CD4-positive, alpha-beta T cell treated with Interferon alpha-2 for 1 hour (primary cell): Measurements from ENCODE around the gene PAPPA2.
A peak's percentile ranks its signal among the peaks of the same experiment; 100 is the strongest.
"Not testable (repeated sequence)": the region's sequence is repeated elsewhere in the genome, so short reads cannot be mapped to it uniquely, and the experiment has no call there.

Experiments
- DNase-seq, 2 donors: peaks; one replicate each; pipeline ENCODE4 v3.0.0-alpha.2; 2020 to 2022

Gene PAPPA2

GRCh38 chr1:176612791-176613190, 149.8 kb downstream of the PAPPA2 start:
- no peak for DNase-seq

DNA sequence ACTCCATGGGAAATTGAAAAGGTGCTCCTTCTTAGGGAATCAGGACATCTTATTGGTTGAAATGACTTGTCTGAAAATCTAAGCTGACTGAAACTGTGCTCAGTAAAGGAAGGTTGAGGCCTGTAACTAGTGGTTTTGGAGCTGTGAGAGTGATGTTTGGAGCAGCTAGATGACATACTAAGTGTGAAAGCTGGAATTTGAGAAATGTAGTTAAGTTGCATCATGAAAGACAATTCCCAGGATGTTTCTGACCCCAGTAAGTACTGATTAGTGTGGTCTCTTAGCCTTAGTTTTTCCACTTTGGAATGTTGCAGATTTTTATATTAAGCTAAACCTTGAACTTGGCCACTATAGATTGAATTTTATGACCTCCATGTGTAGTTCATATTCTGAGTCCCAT, 154.9 kb downstream of the PAPPA2 start:
- DNase-seq, result no peak

DNA sequence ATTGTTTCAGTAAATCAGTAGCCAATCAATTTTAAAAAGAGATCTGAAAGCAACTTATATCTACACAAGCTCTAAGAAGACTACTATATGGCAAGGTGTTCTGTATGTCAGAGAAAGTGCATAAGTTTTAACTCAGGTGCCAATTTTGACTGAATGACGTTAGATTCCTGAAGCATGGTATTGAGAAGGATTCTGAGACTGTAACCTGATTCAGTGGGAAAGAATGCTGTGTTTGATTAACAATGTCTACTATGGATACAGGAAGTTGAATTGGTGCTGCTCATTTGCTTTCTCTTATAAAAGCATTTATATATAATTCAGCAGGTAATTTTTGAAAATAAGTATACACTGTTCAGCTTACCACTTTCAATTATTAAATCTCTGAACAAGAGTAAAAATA, 156.3 kb downstream of the PAPPA2 start:
- DNase-seq, result no peak

DNA sequence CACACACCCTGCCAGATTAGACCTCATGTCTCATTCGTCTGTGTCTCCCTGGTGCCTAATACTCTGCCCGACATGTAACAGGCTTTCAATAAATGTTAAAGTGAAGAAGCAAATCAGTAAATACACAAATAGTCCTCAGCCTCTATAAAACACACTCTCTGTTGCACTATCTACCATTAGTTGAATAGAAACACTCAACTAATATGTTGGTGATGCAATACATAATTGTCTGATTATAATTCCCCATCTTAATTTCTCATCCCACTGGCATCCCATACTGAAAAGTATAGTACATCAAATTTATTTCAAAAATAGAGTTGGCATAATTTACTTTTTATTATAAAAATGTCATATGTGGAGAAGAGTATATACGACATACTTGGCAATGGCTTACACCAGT, 162.4 kb downstream of the PAPPA2 start:
- DNase-seq, result no peak

GRCh38 chr1:176626572-176627061, 163.6 kb downstream of the PAPPA2 start:
- DNase-seq, result no peak

- no peak for DNase-seq
These were observed 165.8 kb downstream of the PAPPA2 start for GRCh38 chr1:176628775-176629174.

DNA sequence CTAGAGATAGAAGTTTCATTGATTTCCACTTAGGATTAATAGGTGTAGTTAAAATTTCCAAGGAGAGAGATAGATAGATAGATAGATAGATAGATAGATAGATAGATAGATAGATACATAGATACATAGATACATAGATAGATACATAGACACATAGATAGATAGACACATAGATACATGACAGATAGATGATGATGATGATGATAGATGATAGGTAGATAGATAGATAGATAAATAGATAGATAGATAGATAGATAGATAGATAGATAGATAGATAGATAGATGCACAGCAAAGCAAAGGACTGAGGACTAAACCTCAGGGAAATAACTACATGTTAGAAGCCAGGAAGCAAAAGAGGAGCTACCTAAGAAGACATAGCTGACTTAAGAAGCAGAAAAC, 171.8 kb downstream of the PAPPA2 start:
- not testable (repeated sequence) for DNase-seq

DNA sequence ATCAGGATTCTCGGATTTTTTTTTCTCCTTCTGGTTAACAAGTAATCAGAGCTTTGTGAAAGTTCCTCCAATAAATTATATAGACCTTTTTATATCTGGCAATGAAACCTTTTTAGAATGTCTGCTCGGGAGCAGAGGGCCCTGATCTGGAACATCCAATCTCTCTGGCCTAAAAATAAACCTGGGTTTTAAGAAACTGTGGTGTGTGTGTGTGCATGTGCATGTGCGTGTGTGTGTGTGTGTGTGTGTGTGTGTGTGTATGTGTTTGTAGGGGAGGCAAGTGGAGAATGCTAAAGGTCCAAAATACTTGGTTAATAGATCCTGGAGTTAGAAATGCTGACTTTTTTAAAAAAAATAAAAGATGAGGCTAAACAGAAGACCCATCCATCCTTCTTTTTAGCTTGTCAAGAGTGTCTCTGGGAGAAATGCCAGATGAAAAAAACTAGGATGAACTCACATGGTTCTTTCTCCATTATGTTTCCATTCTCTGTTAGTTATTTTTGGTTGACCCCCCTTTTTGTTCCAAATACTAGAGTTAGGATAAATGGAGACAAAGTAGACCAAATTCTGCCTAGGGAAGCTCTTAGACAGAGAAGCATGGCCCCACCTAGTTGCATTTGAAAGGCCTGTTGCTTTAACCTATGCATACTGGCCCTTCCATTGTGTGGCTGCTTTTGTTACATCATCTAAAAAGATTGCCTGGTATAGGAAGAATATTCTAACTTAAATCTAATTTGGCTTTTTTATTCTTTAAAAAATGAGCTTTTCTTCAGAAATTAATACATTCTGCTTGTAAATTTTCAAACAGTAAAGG, 175.9 kb downstream of the PAPPA2 start:
- DNase-seq, result no peak

DNA sequence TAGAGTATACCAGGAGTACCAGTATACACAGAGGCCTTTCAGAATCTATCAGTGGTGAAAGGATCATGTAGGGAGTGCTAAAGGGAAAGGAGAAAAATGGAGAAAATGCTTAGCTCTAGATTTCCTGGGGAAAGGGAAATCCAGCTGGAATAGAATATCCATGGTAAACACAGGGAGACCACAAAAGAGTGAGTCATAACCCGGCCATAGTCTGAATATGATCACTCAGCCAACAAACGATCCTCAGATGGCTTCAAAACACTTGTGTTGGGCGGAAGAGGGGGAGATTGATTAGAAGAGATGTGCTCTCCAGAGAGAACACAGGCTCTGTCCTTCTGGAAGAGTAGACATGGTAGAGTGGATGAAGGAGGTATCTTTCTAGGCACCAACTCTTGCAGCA, 180.6 kb downstream of the PAPPA2 start:
- DNase-seq, result no peak

DNA sequence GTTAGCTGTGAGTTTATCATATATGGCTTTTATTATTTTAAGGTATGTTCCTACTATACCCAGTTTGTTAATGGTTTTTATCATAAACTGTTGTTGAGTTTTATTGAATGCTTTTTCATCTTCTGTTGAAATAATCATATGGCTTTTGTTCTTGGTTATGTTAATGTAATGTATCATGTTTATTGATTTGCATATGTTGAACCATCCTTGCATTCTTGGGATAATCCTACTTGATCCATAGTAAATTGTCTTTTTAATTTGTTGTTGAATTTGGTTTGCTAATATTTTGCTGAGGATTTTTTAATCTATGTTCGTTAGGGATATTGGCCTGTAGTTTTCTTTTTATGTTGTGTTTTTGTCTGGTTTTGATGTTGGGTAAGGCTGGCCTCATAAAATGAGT, 185.6 kb downstream of the PAPPA2 start:
- no peak for DNase-seq

GRCh38 chr1:176656257-176656995, 193.5 kb downstream of the PAPPA2 start:
- no peak for DNase-seq

- no peak for DNase-seq
These were observed 206.8 kb downstream of the PAPPA2 start for GRCh38 chr1:176669782-176670181.

DNA sequence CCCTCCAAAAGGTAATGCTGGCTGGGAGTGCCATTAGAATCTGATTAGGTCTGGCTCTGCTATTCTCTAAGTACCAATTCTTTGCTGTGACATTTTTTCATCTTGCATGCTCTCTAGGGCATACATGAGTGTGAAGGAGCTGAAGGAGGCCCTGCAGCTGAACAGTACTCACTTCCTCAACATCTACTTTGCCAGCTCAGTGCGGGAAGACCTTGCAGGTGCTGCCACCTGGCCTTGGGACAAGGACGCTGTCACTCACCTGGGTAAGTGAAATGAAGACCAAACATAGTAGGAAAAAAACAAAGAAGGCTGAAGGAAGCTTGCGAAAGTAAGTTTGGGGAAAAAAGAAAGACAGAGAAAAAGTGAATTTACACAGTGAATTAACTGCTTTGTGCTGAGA, 207.9 kb downstream of the PAPPA2 start:
- DNase-seq, result no peak

- no peak for DNase-seq
These were observed 220.0 kb downstream of the PAPPA2 start for GRCh38 chr1:176682830-176683535.

- peak in 1 of 2 donors; percentile 13 for DNase-seq
These were observed 228.6 kb downstream of the PAPPA2 start for GRCh38 chr1:176691251-176692228.

- no peak for DNase-seq
These were observed 229.5 kb downstream of the PAPPA2 start for GRCh38 chr1:176692431-176692830.

GRCh38 chr1:176692988-176693696, 230.2 kb downstream of the PAPPA2 start:
- DNase-seq, result no peak

- no peak for DNase-seq
These were observed 230.8 kb downstream of the PAPPA2 start for GRCh38 chr1:176693697-176694329.

DNA sequence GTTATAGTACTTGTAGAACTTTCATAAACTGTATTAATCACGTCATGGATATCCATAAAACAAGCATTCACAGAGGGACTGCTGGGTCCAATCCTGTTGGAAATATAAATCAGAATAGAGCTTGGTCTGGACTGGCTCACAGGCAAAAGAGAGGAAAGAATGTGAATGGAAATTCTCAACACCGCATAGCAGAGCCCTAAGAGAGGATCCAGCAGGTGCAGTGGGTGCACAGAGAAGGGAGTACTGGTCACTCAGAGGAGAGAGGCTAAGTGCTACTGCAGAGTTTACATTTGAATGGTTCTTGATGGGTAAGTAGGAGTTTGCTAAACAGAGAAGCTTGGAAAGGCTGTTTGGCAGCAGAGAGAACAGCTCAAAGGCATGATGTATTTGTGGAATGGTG, 231.7 kb downstream of the PAPPA2 start:
- no peak for DNase-seq

DNA sequence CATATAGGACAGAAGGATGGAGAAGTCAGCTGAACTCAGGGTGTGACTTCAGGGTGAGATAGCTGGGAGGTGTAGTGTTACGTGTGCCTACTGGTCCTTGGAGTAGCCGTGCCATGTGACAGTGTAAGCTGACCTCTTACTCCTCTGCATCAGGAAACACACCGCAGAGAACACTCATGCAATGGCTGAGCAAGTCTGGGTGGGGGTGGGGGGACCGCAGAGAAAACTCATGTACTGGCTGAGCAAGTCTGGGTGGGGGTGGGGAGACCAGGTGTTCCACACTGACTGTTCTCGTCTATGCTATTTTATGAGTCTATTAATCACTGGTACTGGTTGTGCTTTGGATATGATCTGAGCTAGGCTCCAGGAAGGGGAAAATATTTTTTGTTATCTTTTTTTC, 233.1 kb downstream of the PAPPA2 start:
- DNase-seq, result no peak

GRCh38 chr1:176696689-176697088, 233.7 kb downstream of the PAPPA2 start:
- DNase-seq, result no peak
